Fibroblast of lung (primary cell): Measurements from ENCODE around the gene GHSR.

Source experiments
- CTCF ChIP-seq, 2 donors: IDR thresholded peaks in 1 of 2; conservative IDR thresholded peaks in 1 of 2; 1 replicate in 1 of 2; 2 replicates in 1 of 2; pipeline ENCODE4 v1.5.1; 2011 to 2012; ENCODE audit warnings: low read length in 2 of 2, control low read depth in 1 of 2, inconsistent platforms in 1 of 2, low read depth in 1 of 2, mild to moderate bottlenecking in 1 of 2
- EZH2 ChIP-seq: IDR thresholded peaks from 2 replicates; pipeline ENCODE4 v1.5.1; 2012; ENCODE audit warnings: low read length, control low read depth, mild to moderate bottlenecking; ENCODE audit errors: missing control alignments

GRCh38 chr3:172444821-172445220 is 3.4 kb downstream of the GHSR start:
- TF ChIP-seq CTCF (conservative IDR thresholded peaks at IDR 0.05 in 1 of 2, IDR thresholded peaks at IDR 0.05 in 1 of 2; ENCODE audit: low read depth in 1 of 2, low read length in 2 of 2) (no peak), EZH2 (no peak)
